GM18858 (cell line): ENCODE data around the gene AKAP10.
"Not testable (repeated sequence)": the region's sequence is repeated elsewhere in the genome, so short reads cannot be mapped to it uniquely, and the experiment has no call there.

Source experiments
- ATAC-seq: cut with Tn5 transposase; IDR thresholded peaks from one replicate; pipeline ENCODE4 v1.9.1; 2021; ENCODE audit not compliant: unreplicated experiment

Gene AKAP10, protein sequence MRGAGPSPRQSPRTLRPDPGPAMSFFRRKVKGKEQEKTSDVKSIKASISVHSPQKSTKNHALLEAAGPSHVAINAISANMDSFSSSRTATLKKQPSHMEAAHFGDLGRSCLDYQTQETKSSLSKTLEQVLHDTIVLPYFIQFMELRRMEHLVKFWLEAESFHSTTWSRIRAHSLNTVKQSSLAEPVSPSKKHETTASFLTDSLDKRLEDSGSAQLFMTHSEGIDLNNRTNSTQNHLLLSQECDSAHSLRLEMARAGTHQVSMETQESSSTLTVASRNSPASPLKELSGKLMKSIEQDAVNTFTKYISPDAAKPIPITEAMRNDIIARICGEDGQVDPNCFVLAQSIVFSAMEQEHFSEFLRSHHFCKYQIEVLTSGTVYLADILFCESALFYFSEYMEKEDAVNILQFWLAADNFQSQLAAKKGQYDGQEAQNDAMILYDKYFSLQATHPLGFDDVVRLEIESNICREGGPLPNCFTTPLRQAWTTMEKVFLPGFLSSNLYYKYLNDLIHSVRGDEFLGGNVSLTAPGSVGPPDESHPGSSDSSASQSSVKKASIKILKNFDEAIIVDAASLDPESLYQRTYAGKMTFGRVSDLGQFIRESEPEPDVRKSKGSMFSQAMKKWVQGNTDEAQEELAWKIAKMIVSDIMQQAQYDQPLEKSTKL

DNA sequence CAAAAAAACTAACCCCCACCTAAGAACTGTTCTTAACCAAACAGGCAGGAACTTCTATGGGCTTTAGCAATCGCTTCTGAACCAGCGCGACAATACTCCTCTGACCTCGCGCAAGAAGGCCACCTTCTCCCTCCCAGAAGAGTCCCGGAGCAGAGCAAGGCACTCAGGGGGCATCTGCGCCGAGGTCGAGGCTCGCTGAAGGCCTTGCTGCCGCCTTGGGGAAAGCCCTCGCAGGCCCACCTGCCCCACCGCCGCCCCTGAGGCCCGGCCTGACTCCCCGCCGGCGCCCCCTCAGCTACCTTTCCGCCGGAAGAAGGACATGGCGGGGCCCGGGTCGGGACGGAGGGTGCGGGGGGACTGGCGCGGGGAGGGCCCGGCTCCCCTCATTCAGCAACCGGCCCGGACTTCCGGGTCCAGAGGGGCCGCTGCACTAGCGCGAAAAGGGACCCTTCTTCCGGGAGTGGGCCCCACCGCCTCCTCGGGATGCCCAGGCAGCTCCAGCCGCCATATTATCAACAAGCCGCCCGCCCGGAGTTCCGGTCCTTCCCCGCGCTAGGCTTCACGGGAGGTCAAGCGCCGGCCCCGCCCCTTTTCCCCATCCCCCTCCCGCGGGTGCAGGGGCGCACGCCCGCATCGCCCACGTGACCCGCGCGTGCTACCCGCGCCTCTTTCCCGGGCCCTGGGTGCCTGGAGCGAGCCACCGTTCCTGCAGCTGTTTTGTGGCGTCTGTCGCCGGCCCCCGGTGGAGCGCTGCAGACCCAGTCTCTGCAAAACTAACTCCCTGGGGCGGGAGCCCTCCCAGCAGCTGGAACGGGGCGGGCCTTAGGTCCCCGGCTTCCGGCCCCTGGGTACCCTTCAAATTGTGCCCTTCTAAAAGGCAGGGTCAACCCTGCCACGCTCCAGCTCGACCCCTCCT, at the start of gene AKAP10:
TSS of gene AKAP10 (minus strand) at position 536 of the 916 bp plus-strand sequence. CDS start at position 387, 149 bp downstream.
- ATAC-seq = peak; percentile 51

DNA sequence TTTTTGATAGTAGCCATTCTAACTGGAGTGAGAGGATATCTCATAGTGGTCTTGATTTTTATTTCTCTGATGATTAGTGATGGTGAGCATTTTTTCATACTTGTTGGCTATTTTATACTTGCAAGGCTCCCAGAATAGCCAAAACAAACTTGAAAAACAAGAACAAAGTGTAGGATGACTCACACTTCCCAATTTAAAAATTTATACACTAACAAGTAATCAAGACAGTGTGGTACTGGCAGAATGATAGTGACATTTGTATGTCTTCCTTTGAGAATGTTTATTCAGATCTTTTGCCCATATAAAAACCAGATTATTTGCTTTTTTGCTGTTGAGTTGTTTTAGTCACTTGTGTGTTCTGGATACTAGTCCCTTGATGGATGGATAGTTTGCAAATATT, 49.3 kb upstream of the AKAP10 start:
- ATAC-seq = no peak

DNA sequence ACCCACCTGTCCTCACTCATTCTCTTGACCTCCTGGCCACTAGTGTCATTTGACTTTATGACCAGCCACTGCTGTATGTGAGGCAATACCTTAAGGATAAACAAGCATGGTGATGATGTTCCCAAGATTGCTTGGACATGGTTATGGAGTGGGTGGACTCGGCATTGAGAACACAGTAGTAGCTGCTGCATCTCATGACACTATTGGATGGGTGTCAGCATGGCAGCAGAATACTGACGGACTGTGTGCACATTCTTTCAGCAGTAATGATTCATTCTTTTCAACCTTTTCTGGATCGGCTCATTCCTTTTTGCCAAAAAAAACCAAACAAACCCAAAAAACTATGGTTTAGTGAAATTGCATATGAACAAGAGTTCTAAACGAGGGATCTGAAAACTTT, 45.1 kb upstream of the AKAP10 start:
- ATAC-seq = no peak

DNA sequence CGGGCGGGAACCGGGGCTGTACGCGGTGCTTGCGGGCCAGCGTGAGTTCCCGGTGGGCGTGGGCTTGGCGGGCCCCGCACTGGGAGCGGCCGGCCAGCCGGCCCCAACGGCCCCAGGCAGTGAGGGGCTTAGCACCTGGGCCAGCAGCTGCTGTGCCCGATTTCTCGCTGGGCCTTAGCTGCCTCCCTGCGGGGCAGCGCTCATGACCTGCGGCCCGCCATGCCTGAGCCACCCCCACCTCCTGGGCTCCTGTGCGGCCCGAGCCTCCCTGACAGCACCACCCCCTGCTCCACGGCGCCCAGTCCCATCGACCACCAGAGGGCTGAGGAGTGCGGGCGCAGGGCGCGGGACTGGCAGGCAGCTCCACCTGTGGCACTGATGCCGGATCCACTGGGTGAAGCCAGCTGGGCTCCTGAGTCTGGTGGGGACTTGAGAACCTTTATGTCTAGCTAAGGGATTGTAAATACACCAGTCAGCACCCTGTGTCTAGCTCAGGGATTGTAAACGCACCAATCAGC, 38.9 kb upstream of the AKAP10 start:
- ATAC-seq = not testable (repeated sequence)

DNA sequence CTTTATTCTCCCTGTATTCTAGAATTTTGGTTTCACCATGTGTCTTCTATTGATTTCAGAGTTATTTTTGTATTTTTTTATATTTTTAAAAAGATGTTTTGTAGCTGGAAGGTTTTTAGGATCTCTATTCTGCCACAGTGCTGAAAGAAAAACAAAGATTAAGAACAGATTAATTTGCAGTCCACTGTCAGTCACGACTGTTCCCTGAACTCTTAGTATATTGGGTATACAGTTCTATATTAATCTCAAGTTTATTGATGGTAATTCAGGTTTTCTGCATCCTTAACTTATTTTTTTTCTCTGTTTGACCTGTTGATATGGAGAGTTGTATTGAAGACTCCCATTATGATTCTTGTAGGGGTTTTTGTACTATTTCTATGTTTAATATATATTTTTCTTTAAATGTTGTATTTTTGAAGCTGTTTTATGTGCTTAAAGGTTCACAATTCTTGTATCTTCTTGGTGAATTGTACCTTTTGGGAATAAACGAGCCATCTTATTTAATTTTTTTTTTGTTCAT, 34.4 kb upstream of the AKAP10 start:
- no peak for ATAC-seq

DNA sequence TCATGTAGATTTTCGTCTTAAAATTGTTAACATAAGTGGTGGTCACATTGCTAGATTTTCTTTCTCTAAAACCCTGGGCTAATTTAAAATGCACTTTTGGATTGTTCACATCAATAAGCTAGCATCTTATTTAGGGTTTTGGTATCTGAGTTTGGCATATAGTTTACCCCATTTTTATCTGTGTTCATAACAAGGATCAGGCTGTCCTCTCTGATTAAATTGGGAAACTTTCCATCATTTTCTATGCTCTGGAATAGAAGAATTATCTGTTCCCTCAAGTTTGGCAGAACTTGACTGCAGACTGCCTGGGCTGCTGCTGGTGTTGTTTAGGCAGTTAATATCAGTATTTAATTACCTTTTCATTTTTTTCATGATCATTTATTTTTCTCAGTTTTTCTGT, 33.3 kb upstream of the AKAP10 start:
- ATAC-seq = no peak

DNA sequence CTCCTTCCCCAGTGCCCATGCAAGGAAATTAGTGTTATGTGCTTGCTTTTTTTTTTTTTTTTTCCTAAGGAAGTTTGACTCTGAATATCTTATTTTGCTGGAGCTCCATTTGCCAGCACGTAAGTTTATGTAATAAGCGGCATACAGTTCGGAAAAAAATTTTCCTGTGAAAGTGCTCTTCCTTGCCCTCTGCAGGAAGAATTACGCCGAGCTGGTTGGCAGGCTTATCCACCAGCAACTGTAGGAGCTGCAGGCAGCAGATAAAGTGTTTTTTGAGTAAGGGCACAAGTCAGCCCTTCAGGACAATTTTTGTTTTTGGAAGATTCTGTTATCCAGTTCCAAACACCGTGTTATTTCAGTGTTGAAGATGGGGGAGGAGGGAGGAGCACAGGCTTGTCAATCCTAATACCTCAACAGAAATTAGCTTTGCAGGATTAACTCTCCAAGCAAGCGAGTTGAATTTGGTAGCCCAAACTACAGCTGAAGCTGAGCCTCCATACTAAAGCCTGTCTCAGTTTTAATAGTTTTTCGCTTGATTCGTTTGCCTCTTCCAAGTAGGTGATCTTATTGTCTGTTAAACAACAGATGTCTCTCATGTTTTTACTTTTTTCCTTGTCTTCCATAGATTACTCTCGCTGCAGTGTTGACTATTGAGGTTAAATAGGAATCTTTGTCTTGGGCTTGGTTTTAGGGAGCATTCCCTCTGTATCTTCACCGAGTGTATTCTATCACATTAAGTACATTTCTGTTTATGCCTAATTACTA, 32.7 kb upstream of the AKAP10 start:
- ATAC-seq = no peak

DNA sequence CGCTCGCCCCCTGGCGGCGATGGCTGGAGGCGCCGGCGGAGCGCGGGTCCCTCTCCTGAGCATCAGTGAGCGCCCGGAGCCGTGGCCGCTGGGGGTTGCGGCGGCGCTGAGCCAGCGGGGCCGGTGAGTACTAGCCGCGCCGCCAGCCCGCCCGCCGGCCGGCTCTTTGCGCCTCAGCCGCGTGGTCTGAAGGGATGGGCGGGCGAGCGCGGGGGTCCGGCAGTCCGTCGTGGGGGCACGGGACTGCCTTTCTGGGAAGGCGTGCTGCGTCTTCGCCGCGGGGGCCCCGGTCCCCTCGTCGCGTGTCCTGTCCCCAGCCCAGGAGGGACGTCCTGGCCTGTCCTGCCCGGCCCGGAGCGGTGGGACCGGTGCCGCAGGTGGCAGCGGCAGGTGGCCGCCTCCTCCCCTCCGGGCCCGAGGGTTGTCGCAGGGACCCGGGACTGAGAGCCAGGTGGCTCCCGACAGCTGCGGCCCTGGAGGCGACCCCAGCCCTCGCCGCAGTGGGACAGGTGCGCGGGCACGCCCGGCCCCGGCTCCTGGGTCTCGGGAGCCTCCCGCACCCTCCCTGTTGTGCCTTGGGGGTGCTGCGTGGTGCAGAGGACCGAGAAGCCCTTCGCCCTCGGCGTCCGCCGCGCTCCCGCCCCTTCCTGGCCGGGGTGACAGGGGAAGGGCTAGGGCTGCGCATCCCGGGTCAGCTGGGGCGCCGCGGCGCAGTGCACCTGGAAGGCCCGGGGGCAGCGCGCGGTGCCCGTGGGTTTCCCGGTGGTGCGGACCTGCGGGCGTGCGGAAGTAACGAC, 31.9 kb upstream of the AKAP10 start, which contains the start of gene SPECC1:
TSS of gene SPECC1 (plus strand) at position 58 of the 797 bp plus-strand sequence. CDS start 87,293 bp downstream, outside the sequence.
- peak; percentile 87 for ATAC-seq

DNA sequence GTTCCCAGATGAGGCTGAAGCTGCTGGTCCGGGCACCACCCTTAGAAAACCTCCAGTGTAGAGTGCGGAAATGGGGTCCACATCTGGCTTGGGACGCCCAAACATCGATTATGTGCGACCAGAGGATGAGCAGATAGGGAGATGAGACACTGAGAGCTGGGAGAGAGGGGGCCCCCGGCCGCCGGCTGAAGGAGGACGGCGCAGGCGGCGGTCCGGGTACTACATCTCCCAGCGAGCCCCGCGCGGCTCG, 31.3 kb upstream of the AKAP10 start:
- ATAC-seq = no peak

DNA sequence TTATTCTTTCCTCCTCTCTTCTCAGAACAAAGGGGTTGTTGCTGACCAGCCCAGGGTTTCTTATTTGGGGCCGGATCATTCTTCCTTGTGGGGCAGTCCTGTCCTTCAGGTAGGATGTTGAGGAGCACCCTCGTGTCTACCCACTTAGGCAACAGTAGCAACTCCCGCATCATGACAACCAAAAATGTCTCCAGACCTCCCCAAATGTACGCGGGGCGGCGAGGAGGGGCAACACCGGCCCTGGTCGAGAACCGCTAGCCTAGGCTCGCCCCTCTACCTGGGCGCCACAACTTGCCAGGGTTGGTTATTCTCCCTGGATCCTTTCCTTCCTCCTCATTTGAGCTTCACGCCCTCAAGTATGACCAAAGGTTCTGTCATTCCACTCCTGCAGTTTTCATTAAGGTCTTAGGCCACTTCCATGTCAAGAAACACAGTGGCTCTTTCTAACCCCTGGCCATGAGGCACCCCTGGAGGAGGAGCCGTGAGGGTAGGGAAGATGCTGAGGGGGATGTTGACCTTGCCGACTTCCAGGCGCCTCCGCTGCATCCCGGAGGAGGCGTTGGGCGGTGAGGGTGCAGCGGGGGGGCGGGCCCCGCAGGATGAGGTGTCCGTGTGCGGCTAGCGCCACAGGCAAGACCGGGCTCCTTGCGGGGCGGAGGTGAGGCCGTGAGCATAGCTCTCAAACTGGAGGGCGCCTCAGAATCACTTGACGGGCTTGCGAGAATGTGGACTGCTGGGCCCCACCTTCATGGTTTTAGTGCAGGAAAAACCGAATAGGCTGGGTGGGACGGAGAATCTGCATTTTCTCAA, 30.8 kb upstream of the AKAP10 start:
- no peak for ATAC-seq

DNA sequence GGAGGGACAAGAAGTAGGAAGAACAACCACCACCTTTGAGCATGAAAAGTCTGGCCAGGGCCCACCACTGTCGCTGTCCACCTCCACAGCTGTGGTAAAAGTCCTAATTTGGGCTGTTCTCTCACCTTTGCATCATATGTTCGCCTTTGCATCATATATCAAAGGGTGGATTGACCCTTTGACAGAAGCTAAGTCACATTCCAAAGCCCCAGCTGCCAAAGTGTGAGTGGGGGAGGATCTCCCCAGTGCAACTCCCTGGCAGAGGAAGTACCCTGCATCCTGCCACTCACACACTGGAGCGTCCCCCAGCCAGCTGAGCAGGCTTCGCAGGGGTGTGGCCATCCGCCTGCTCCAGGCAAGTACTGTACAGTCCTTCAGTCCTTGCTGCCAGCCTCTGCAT, 18.9 kb upstream of the AKAP10 start:
- ATAC-seq = no peak

DNA sequence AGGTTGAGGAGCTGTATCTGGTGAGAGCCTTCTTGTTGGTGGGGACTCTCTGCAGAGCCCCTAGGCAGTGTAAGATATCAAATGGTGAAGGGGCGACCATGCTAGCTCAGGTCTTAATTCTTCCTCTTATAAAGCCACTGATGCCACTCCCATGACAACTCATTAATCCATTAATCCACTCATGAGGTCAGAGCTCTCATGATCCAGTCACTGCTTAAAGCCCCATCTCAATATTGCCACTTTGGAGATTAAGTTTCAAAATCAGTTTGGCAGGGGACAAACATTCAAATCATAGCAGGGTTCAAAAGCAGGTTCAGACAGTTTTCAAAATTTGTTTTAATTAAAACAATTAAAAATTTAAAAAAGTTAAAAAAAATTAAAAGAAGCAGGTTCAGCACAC, 18.5 kb upstream of the AKAP10 start:
- no peak for ATAC-seq

DNA sequence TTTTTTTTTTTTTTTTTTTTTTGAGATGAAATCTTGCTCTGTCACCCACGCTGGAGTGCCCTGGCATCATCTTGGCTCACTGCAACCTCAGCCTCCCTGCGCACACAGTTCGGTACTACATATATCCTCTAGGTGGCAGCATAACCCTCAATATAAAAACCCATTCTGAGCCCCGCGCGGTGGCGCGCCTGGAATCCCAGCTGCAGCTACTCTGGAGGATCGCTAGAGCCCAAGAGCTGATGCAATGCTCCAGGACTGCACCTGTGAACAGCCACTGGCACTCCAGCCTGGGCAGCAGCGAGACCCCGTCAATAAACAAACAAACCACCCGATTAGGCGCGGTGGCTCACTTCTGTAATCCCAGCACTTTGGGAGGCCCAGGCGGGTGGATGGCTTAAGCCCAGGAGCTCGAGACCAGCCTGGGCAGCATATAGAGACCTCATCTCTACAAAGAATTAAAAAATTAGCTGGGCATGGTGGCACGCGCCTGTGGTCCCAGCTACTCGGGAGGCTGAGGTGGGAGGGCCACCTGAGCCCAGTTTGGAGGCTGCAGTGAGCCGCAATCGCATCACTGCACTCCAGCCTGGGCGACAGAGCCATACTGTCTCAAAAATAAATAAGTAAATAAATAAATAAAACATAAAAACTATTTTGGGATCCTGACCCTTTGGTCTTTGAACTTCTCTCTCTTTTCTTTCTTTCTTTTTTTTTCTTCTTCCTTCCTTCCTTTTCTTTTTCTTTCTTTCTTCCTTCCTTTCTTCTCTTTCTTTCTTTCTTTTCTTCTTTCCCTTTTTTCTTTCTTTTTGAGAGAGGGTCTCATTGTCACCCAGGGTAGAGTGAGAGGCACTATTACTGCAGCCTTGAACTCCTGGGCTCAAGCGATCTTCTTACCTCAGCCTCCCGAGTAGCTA, 15.4 kb upstream of the AKAP10 start:
- ATAC-seq = no peak

DNA sequence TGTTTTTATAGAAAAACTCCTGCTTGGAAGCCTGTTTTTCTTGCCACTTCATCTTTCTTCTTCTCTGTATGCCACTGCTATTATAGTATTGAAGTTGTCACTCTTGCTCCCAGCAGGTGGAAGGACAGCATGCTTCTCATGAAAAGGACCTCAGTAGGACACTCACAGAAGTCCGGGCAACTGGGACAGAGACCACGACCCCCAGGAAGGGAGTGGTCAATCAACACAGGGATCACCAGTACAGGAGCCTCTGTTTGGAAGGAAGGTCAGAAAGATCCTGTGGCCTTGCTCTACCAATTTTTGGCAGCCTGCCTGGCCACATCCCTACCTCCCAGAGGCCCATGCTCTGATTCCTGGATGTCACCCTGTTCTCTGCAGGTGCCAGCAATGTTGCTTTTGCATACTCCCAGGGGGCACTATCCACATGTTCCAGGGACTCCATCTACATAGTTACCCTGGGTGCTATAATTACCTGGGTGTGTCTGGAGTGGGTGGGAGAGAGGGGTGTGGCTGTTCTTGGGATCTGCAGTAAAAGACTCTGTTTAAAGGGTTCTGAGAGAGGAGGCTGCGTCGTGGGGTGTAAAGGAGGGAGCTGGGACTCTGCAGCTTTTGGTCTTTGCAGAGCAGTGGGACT, 13.7 kb upstream of the AKAP10 start:
- no peak for ATAC-seq

DNA sequence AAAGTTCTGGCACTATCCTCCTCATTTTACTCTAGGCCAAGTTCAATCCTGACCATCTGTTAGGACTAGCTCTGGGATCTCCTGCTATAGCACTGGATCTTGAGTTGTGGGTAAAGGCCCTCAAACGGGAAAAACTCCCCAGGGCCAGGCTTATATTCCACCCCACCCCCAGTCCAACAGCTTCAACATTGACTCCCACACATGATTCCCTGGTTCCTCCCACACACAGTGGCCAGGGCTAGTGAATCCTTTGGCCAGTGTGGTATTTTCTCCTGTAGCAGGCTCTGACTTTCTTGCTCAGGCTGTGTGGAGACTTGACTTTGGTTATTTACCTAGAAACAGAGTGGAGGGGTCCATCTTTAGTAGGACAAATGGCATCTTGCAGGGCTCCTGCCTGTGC, 10.3 kb upstream of the AKAP10 start:
- ATAC-seq = no peak

DNA sequence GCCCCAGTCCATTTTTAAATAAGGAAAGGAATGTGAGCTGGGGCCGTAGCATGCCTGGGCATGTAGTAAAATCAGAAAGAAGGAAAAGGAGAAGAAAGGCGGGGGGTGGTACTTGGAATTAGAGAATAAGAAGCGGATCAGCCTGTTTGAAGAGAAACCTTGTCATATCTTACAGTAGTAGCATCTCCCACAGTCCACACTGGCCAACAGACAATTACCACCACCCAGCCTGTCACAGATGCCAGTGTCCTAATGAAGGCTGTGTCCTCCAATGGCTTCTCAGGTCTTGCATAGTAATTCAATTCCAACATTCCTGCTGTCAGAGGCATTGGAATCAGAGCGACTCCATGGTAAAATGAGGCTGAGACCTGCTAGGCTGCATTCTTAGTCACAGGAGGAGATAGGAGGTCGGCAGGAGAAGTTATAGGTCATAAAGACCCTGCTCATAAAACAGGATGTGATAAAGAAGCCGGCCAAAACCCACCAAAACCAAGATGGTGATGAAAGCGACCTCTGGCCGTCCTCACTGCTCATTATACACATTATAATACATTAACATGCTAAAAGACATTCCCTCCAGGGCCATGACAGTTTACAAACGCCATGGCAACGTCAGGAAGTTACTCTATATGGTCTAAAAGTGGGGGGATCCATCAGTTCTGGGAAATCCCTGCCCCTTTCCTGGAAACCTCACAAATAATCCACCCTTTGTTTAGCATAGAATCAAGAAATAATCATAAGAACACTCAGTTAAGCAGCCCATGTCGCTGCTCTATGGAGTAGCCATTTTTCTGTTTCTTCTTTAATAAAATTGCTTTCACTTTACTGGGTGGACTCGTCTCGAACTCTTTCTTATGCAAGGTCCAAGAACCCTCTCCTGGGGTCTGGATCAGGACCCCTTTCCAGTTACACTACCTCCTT, 9.6 kb upstream of the AKAP10 start:
- no peak for ATAC-seq
